HepG2 (cell line): Measurements from ENCODE around the gene FAM53C. TPM values are rescaled to one million over a fixed set of nuclear protein-coding genes. Genes with fewer than 3 reads are reported as not detected.

ENCODE experiments used
- ATRX ChIP-seq: sonication (generic); formaldehyde crosslinking; IDR thresholded peaks from 2 replicates; pipeline ENCODE4 v1.4.0; 2020; ENCODE audit warnings: missing genetic modification reagents, borderline replicate concordance
- LCORL ChIP-seq, 2 experiments: fragments of 450-650 bp in 1 of 2; sonication (generic) in 1 of 2; formaldehyde crosslinking in 1 of 2; IDR thresholded peaks; 2 replicates each; pipeline versions ENCODE4 v1.5.0 to v1.6.1; 2017 to 2020; ENCODE audit warnings: antibody characterized with exemption in 1 of 2, missing genetic modification reagents in 1 of 2
- MBNL3 ChIP-seq: fragments of 250-450 bp; sonication (Bioruptor Pico); conservative IDR thresholded peaks from 2 replicates; pipeline ENCODE4 v1.8.0; 2022; ENCODE audit warnings: mild to moderate bottlenecking, inconsistent platforms
- MTA1 ChIP-seq: sonication (generic); formaldehyde crosslinking; IDR thresholded peaks from 2 replicates; pipeline ENCODE4 v1.4.0; 2020; ENCODE audit warnings: missing genetic modification reagents, mild to moderate bottlenecking, borderline replicate concordance
- PHB2 ChIP-seq: fragments of 450-650 bp; IDR thresholded peaks from 2 replicates; pipeline ENCODE4 v1.6.1; 2018; ENCODE audit not compliant: partially characterized antibody
- PHF5A ChIP-seq: IDR thresholded peaks from one replicate; pipeline ENCODE4 v1.6.1; 2018; ENCODE audit warnings: low read depth, missing genetic modification reagents; ENCODE audit not compliant: unreplicated experiment
- SALL2 ChIP-seq: sonication (generic); formaldehyde crosslinking; IDR thresholded peaks from 2 replicates; pipeline ENCODE4 v1.8.1; 2023; ENCODE audit warnings: mild to moderate bottlenecking, missing genetic modification reagents, inconsistent platforms
- SIX4 ChIP-seq: sonication (generic); formaldehyde crosslinking; IDR thresholded peaks from 2 replicates; pipeline ENCODE4 v1.4.0; 2020; ENCODE audit warnings: missing genetic modification reagents
- SRF ChIP-seq: IDR thresholded peaks from 2 replicates; pipeline ENCODE4 v1.6.1; 2011; ENCODE audit warnings: mild to moderate bottlenecking, low read depth, low read length, moderate library complexity
- STAG1 ChIP-seq: sonication (generic); formaldehyde crosslinking; IDR thresholded peaks from 2 replicates; pipeline ENCODE4 v1.4.0; 2020; ENCODE audit warnings: missing genetic modification reagents
- TOPORS ChIP-seq: sonication (generic); formaldehyde crosslinking; IDR thresholded peaks from 2 replicates; pipeline ENCODE4 v1.8.0; 2023; ENCODE audit warnings: mild to moderate bottlenecking, missing genetic modification reagents
- ZFAT ChIP-seq: sonication (generic); formaldehyde crosslinking; conservative IDR thresholded peaks from 2 replicates; pipeline ENCODE4 v1.8.1; 2023; ENCODE audit warnings: missing genetic modification reagents, inconsistent platforms
- ZNF709 ChIP-seq: sonication (generic); formaldehyde crosslinking; IDR thresholded peaks from 2 replicates; pipeline ENCODE4 v1.5.0; 2020; ENCODE audit warnings: mild to moderate bottlenecking, missing genetic modification reagents
- ZNF782 ChIP-seq: sonication (generic); formaldehyde crosslinking; IDR thresholded peaks from 2 replicates; pipeline ENCODE4 v1.4.0; 2020; ENCODE audit warnings: missing genetic modification reagents, mild to moderate bottlenecking, borderline replicate concordance
- polyA plus RNA-seq, 8 experiments: library from polyadenylated mRNA; depleted of rRNA in 3 of 8; stranded (reverse) in 7 of 8; unstranded in 1 of 8; fragments of >200 nt; fragmentation: Illumina TruSeq in 4 of 8; extraction: Trizol in 4 of 8; gene quantifications; 2 replicates each; pipeline versions ENCODE4 v1.2.1 to v1.2.3, GENCODE V29; 2011 to 2016; ENCODE audit warnings: low read depth in 4 of 8, missing spikeins in 1 of 8, mixed read lengths in 1 of 8; ENCODE audit not compliant: insufficient read depth in 1 of 8
- total RNA-seq, 5 experiments: library from RNA; depleted of rRNA; stranded (reverse); fragments of >200 nt; fragmentation: Illumina TruSeq; extraction: Trizol; gene quantifications; 2 replicates each; pipeline ENCODE4 v1.2.3, GENCODE V29; 2016; ENCODE audit warnings: low read depth in 1 of 5
- TF ChIP-seq, protein P1 (sequence below): sonication (generic); formaldehyde crosslinking; IDR thresholded peaks from 2 replicates; pipeline ENCODE4 v1.9.0; 2021; ENCODE audit warnings: missing genetic modification reagents, borderline replicate concordance
- TF ChIP-seq, protein P2 (sequence below): sonication (generic); formaldehyde crosslinking; IDR thresholded peaks from 2 replicates; pipeline ENCODE4 v1.4.0; 2020; ENCODE audit warnings: mild to moderate bottlenecking, missing genetic modification reagents, borderline replicate concordance
- TF ChIP-seq, protein P3 (sequence below): IDR thresholded peaks from 2 replicates; pipeline ENCODE4 v1.6.1; 2018; ENCODE audit warnings: missing genetic modification reagents
- TF ChIP-seq, protein P4 (sequence below): sonication (generic); formaldehyde crosslinking; IDR thresholded peaks from 2 replicates; pipeline ENCODE4 v1.9.0; 2022; ENCODE audit warnings: low read depth, missing genetic modification reagents

Gene FAM53C
- total and polyA plus RNA-seq, 2 of the 13 experiments (the other 11 are each of a cell fraction or from before 2014, with no cell fraction given) = 26.9 to 30.1 TPM

DNA sequence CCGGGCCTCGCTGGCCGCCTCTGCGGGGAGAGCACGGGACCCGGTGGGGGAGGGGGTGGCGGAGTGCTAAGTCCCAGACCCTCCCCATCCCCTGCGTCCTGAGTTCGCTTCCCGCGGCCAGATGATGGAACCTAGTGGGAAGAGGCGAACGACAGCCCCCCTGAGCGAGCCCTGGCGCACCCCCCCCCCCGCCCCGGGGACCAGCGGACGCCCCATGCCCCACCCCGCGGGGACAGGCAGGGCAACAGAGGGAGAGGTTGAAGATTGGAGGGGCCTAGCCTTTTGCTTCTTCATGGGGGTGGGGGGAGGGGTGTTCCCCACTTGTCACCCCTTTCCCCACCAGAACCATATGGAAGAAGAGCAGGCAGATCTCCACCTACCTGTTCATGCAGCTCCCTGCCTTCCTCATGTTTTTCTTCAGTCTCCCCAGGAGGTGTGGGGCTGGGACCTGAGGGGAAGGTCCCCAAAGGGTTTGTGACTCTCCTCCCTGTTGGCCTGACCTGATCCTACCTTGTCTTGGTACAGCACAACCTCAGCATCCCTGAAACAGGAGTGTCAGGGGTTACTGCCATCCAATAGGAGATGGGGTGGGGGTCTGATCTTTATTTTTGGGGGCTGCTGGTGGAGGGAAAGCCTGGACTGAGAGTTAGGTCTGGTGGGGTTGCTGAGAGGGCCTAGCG is 485 bp downstream of the FAM53C start (continued):
- no peak for TF ChIP-seq SRF
- TF ChIP-seq SIX4 = no peak
- no peak for TF ChIP-seq ATRX (CRISPR knock-in tag)
- TF ChIP-seq SALL2 (CRISPR knock-in tag) = peak; percentile 8; the same call in 1 of the 2 replicates
- no peak for TF ChIP-seq PHF5A (CRISPR knock-in tag)
- no peak for TF ChIP-seq LCORL (IDR thresholded peaks at IDR 0.05)
- no peak for TF ChIP-seq LCORL (CRISPR knock-in tag; IDR thresholded peaks at IDR 0.05)
- TF ChIP-seq, protein P1, sequence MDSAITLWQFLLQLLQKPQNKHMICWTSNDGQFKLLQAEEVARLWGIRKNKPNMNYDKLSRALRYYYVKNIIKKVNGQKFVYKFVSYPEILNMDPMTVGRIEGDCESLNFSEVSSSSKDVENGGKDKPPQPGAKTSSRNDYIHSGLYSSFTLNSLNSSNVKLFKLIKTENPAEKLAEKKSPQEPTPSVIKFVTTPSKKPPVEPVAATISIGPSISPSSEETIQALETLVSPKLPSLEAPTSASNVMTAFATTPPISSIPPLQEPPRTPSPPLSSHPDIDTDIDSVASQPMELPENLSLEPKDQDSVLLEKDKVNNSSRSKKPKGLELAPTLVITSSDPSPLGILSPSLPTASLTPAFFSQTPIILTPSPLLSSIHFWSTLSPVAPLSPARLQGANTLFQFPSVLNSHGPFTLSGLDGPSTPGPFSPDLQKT (CRISPR knock-in tag) = no peak
- no peak for TF ChIP-seq MBNL3 (CRISPR knock-in tag)
- 0 out of 2 replicates have a peak, but pooled peaks have one; percentile 12 for TF ChIP-seq MTA1
- TF ChIP-seq, protein P2, sequence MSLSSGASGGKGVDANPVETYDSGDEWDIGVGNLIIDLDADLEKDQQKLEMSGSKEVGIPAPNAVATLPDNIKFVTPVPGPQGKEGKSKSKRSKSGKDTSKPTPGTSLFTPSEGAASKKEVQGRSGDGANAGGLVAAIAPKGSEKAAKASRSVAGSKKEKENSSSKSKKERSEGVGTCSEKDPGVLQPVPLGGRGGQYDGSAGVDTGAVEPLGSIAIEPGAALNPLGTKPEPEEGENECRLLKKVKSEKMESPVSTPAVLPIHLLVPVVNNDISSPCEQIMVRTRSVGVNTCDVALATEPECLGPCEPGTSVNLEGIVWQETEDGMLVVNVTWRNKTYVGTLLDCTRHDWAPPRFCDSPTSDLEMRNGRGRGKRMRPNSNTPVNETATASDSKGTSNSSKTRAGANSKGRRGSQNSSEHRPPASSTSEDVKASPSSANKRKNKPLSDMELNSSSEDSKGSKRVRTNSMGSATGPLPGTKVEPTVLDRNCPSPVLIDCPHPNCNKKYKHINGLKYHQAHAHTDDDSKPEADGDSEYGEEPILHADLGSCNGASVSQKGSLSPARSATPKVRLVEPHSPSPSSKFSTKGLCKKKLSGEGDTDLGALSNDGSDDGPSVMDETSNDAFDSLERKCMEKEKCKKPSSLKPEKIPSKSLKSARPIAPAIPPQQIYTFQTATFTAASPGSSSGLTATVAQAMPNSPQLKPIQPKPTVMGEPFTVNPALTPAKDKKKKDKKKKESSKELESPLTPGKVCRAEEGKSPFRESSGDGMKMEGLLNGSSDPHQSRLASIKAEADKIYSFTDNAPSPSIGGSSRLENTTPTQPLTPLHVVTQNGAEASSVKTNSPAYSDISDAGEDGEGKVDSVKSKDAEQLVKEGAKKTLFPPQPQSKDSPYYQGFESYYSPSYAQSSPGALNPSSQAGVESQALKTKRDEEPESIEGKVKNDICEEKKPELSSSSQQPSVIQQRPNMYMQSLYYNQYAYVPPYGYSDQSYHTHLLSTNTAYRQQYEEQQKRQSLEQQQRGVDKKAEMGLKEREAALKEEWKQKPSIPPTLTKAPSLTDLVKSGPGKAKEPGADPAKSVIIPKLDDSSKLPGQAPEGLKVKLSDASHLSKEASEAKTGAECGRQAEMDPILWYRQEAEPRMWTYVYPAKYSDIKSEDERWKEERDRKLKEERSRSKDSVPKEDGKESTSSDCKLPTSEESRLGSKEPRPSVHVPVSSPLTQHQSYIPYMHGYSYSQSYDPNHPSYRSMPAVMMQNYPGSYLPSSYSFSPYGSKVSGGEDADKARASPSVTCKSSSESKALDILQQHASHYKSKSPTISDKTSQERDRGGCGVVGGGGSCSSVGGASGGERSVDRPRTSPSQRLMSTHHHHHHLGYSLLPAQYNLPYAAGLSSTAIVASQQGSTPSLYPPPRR (CRISPR knock-in tag) = no peak
- TF ChIP-seq, protein P3, sequence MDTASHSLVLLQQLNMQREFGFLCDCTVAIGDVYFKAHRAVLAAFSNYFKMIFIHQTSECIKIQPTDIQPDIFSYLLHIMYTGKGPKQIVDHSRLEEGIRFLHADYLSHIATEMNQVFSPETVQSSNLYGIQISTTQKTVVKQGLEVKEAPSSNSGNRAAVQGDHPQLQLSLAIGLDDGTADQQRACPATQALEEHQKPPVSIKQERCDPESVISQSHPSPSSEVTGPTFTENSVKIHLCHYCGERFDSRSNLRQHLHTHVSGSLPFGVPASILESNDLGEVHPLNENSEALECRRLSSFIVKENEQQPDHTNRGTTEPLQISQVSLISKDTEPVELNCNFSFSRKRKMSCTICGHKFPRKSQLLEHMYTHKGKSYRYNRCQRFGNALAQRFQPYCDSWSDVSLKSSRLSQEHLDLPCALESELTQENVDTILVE = no peak
- TF ChIP-seq TOPORS (CRISPR knock-in tag) = 0 out of 2 replicates have a peak, but pooled peaks have one; percentile 8
- TF ChIP-seq STAG1 (CRISPR knock-in tag) = peak; percentile 17; the same call in 1 of the 2 replicates
- no peak for TF ChIP-seq ZFAT (CRISPR knock-in tag)
- TF ChIP-seq, protein P4, sequence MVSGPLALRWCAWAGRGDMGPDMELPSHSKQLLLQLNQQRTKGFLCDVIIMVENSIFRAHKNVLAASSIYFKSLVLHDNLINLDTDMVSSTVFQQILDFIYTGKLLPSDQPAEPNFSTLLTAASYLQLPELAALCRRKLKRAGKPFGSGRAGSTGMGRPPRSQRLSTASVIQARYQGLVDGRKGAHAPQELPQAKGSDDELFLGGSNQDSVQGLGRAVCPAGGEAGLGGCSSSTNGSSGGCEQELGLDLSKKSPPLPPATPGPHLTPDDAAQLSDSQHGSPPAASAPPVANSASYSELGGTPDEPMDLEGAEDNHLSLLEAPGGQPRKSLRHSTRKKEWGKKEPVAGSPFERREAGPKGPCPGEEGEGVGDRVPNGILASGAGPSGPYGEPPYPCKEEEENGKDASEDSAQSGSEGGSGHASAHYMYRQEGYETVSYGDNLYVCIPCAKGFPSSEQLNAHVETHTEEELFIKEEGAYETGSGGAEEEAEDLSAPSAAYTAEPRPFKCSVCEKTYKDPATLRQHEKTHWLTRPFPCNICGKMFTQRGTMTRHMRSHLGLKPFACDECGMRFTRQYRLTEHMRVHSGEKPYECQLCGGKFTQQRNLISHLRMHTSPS (CRISPR knock-in tag) = no peak
- TF ChIP-seq PHB2 = no peak
- TF ChIP-seq ZNF709 (CRISPR knock-in tag) = no peak
- 0 out of 2 replicates have a peak, but pooled peaks have one; percentile 8 for TF ChIP-seq ZNF782 (CRISPR knock-in tag)
